NOMO-1 treated with dmso at 0.1 percent for 144 hours (cell line): ENCODE results near the gene TBL1Y.
"Not testable (repeated sequence)": the region's sequence is repeated elsewhere in the genome, so short reads cannot be mapped to it uniquely, and the experiment has no call there.

Experiments
- DNase-seq: peaks from one replicate; lab custom pipeline; 2025; ENCODE audit not compliant: unreplicated experiment; lab: John Stamatoyannopoulos, UW

Gene TBL1Y

DNA sequence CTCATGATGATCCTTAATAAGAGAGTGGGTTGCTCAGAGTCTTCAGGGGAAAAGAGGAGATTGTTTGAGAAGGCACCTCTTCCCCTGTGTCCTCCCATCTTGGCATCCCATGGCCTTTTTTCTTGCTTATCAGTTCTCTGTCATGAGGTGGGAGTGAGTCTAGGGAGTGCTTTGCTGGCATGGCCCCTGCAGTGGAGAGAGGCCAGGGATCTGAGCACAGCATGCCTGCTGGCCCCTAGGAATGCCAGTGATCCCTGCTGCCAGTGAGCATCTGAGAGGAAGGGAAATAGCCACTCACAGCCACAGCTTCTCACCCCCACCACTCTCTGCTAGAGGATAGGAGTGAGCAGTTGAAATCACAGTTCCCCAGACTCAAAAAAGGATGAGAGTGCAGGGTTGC is 168.2 kb downstream of the TBL1Y start:
- no peak for DNase-seq

GRCh38 chrY:7080548-7080947 is 170.1 kb downstream of the TBL1Y start:
- not testable (repeated sequence) for DNase-seq

DNA sequence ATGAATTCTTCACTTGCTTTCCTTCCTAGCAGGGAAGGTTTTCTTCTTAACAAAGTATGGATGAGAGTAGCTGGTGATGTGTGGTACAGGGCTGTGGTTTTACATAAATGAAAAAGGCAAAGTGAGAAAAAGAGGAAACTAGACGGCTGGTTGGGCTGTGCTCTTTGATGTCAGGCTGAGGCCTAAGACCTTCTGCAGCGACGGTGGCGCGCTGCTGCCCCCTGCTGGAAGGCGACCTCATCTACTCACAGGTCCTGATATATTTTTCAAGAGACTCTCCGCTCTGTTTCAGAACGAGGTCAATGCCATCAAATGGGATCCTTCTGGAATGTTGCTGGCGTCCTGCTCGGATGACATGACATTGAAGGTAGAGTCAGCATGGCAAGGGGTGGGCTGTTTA is 175.1 kb downstream of the TBL1Y start:
- DNase-seq: no peak

- no peak for DNase-seq
Measured at GRCh38 chrY:7092836-7093235, 182.3 kb downstream of the TBL1Y start.

DNA sequence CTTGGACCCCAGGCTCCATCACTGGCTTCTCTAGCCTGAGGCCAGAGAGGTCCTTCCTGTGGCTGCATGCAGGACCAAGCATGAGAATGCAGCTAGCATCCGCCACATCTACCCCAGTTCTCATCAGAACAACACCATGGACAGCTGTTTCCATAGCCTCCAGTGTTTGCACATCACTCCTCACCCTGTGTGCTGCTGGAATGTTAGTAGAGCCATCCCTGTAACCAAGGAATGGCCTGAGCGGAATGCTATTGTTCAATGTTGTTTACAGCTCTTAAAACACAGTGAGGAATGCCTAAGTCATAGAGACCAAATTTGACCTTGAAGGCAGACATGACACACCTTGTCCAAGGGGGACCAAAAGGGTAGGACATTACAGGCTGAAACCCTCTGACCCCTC is 183.9 kb downstream of the TBL1Y start:
- DNase-seq: no peak

DNA sequence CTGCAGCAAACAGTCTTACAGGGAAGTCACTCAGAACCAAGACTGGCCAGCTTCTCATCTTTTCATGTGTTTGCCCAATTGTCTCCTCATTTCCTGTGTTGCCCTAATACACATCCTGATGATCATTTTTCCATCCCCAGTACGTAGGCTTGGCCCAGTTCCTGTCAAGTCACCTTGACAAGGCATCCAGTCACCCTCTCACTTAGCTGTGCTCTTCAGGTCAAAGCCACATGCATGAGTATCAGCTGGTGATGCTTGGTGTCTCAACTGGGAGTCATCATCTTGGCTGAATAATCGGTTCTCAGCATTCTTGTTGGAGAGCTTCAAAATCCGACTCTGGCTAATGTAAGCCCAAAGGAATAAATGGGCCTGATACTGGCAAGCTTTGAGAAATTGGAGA is 186.5 kb downstream of the TBL1Y start:
- no peak for DNase-seq

- DNase-seq: no peak
Measured at GRCh38 chrY:7099742-7100141, 189.2 kb downstream of the TBL1Y start.

- DNase-seq: no peak
Measured at GRCh38 chrY:7102680-7103079, 192.2 kb downstream of the TBL1Y start.

GRCh38 chrY:7107179-7107578 is 196.7 kb downstream of the TBL1Y start:
- no peak for DNase-seq

GRCh38 chrY:7110086-7110485 is 199.6 kb downstream of the TBL1Y start:
- no peak for DNase-seq

DNA sequence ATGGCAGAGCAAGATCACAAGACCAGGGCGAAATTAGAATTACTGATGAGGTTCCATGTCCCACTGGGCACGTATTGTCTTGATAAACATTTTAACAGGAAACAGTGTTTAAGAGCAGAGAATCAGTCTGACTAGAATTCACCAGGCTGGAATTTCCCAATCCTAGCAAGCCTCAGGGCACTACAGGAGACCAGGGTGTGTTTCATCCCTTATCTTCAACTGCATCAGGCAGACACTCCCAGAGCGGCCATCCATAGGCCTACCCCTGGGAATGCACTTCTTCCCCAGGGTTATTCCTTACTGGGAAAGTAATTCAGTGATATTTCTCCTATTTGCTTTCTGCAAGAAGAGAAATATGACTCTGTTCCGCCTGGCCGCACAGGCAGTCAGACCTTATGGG is 205.4 kb downstream of the TBL1Y start:
- DNase-seq: no peak

DNA sequence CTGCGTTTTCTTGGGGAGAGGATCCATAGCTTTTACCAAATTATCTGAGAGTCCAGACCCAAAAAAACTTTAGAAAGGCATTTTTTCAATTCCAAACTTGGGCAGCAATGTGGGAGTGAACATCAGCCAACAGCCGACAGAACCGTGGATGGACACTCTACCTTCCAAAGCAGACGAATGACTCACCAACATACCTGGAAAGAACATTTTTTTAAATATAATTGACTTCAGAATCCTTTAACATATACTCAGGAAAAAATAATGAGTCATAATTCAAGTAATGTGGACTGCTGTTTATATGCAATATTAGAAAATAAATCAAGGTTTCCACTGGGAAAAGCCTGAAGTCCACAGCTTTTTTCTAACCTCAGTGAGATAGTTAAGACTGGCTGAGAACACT is 211.7 kb downstream of the TBL1Y start:
- DNase-seq: no peak

GRCh38 chrY:7125136-7126056 is 214.9 kb downstream of the TBL1Y start:
- DNase-seq: no peak

DNA sequence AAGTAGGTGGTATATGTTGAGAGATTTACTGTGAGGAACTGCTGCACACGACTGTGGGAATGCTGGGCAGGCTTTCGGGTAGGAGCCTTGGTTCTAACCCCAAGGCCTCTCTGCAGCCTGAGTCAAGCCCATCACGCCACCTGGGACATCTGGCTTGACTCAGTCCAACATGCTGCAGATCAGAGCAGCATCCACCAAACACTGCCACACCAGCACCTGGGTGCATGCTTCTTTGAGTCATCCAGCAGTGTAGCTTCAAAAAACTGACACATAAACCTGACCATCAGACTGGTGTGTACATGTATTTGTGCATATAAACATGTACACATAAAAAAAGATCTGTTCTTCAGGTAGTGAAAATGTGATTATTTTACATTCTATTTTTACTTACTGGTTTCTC is 217.7 kb downstream of the TBL1Y start:
- DNase-seq: no peak
